Astrocyte of the spinal cord (primary cell): ENCODE data around the gene SAT2.
A peak's percentile ranks its signal among the peaks of the same experiment; 100 is the strongest.
"Not testable (repeated sequence)": the region's sequence is repeated elsewhere in the genome, so short reads cannot be mapped to it uniquely, and the experiment has no call there.

Experiments
- DNase-seq: peaks from one replicate; pipeline ENCODE4 v3.0.0; 2011; ENCODE audit warnings: low read depth, low spot score
- H3K4me3 ChIP-seq: 2 replicates; pipeline ENCODE4 v1.5.1; 2011; ENCODE audit warnings: low read depth, mild to moderate bottlenecking, low read length, moderate library complexity
- in situ Hi-C: cut with HindIII; loops from 2 replicates; pipeline ENCODE4 v1.10.0; 2017; ENCODE audit warnings: low sequenced_read_pairs
- TF ChIP-seq, protein P1 (sequence below): IDR thresholded peaks from 2 replicates; pipeline ENCODE4 v1.5.1; 2012; ENCODE audit warnings: low read depth, mild to moderate bottlenecking, low read length, inconsistent platforms

Gene SAT2

DNA sequence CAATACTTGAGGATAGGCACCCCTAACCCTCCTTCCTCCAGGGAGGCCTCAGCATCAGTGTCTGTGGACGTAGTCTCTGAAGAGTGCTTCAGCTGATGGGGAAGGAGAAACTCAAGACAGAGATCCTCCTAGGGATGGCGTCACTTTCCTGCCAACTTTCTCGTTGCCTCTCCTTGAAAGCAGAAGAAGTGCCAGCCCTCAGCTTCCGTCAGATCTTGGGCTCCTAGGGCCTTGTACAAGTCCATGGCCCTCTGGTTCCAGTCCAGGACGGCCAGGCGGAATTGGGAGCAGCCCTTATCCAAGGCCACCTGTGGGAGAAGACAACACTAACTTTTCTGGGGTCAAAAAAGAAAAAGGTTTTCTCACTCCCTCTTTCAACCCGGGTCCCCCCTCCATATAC, 1.3 kb downstream of the SAT2 start:
- in situ Hi-C loops, result no loop called here
- TF ChIP-seq, protein P1, sequence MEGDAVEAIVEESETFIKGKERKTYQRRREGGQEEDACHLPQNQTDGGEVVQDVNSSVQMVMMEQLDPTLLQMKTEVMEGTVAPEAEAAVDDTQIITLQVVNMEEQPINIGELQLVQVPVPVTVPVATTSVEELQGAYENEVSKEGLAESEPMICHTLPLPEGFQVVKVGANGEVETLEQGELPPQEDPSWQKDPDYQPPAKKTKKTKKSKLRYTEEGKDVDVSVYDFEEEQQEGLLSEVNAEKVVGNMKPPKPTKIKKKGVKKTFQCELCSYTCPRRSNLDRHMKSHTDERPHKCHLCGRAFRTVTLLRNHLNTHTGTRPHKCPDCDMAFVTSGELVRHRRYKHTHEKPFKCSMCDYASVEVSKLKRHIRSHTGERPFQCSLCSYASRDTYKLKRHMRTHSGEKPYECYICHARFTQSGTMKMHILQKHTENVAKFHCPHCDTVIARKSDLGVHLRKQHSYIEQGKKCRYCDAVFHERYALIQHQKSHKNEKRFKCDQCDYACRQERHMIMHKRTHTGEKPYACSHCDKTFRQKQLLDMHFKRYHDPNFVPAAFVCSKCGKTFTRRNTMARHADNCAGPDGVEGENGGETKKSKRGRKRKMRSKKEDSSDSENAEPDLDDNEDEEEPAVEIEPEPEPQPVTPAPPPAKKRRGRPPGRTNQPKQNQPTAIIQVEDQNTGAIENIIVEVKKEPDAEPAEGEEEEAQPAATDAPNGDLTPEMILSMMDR, result no peak
- H3K4me3 ChIP-seq, result no peak overlapping the region
- DNase-seq, result no peak

DNA sequence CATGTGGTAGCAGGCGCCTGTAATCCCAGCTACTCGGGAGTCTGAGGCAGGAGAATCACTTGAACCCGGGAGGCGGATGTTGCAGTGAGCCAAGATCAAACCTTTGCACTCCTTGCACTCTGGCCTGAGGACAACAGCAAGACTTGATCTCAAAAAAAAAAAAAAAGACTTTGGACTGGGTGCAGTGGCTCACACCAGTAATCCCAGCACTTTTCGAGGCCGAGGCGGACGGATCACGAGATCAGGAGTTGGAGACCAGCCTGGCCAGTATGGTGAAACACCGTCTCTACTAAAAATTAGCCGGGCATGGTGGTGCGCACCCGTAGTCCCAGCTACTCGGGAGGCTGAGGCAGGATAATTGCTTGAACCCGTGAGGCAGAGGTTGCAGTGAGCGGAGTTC, 1.9 kb downstream of the SAT2 start:
- H3K4me3 ChIP-seq, DNase-seq, in situ Hi-C loops: not testable (repeated sequence)

DNA sequence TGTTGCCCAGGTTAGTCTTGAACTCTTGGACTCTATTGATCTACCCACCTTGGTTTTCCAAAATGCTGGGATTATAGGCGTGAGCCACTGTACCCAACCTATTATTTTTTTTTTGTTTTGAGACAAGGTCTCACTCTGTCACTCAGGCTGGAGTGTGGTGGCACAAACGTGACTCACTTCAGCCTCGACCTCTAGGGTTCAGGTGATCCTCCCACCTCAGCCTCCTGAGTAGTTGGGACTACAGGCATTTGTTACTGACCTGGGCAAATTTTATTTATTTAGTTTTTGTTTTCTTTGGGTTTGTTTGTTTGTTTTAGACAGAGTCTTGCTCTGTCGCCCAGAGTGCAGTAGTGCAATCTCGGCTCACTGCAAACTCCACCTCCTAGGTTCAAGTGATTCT, 4.0 kb downstream of the SAT2 start:
- TF ChIP-seq, protein P1, result no peak
- no peak overlapping the region for H3K4me3 ChIP-seq
- no peak for DNase-seq
- in situ Hi-C loops, result no loop called here

DNA sequence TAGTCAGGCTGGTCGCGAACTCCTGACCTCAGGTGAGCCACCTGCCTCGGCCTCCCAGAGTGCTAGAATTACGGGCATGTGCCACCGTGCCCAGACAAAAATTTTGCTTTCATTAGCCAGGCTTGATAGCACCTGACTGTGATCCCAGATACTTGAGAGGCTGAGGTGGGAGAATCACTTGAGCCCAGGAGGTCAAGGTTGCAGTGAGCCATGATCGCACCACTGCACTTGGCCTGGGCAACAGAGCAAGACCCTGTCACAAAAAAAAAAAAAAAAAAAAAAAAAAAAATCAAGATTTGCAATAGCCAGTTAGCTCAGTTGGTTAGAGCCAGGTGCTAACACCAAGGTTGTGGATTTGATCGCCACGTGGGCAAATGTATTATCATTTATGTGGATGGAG, 6.8 kb downstream of the SAT2 start:
- TF ChIP-seq, protein P1, result no peak
- in situ Hi-C loops, result no loop called here
- no peak overlapping the region for H3K4me3 ChIP-seq
- DNase-seq, result no peak

DNA sequence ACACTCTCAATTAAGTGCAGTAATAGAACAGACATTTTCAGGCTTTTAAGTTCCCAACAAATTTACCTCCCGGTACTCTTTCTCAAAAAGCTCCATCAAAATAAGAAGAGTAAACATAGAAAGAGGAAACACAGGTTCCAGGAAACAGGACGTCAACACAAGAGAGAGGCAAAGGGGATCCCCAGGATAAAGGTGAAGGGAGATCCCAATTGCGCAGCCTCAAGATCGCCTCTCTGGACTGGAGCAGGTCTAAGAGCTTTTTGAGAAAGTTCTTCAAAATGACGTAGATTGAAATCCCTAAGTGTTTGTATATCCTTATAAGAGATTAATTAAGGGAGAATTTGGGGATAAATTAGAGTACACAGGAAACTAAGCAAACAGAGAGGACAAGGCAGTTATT, 9.0 kb downstream of the SAT2 start:
- in situ Hi-C loops, result no loop called here
- TF ChIP-seq, protein P1, result no peak
- no peak for DNase-seq
- no peak overlapping the region for H3K4me3 ChIP-seq

DNA sequence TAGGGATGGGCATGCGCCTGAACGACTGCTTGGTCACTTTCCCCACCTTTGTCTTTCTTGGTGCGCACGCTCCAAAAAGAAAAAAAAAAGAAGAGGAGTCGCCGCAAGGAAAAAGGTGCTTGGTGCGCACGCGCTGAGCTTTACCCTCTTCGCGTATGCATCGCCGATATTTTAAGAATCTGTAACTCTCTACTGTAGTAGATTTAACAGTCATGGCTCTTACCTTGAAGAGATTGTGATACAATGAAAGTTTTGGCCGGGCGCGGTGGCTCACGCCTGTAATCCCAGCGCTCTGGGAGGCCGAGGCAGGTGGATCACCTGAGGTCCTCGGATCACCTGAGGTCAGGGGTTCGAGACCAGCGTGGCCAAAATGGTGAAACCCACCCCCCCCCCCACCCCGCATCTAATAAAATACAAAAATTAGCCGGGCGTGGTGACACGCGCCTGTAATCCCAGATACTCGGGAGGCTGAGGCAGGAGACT, 12.3 kb downstream of the SAT2 start:
- in situ Hi-C loops, result no loop called here
- H3K4me3 ChIP-seq, result peak overlapping the region; percentile 44
- TF ChIP-seq, protein P1, result no peak
- no peak for DNase-seq

DNA sequence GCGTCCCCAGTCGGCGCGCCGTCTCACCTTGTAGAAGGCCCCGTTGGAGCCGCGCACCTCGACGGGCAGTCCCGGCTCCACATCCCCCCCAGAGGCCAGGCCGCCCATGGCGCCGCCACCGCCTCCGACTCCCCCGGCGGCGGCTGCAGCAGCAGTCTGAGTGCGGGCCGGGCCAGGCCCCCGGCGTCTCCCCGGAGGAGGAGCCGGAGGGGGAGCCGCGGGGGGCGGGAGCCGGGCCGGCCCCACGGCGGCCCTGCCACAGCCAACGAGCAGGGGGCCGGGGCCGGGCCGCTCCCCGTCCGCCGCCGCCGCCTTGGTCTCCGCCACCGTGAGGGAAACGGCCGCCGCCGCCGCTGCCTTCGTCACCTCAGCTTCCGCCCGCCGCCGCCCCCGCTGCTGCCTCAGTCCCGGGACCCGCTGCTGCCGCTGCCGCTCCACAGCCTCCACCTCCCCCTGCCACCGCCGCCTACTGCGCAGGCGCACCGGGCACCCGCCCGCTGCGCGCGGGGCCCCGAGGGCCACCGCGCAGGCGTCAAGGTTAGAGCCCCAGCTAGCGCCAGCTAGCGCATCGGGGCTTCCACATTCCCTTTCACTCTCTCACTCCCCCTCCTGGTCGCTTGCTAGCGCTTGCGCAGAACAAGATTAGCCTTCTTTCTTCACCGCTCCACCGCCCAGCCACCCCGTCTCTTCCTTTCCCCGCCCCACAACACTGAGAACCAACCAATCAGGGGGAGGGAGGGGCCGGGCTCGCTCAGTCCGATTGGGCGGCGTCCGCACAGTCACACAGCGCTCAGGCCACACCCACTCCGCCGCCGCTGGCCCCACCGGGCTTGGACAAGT, 13.0 kb downstream of the SAT2 start, which contains the start of gene FXR2:
Gene FXR2 (minus strand): TSS at position 473 of the 840 bp plus-strand sequence. CDS start 365 bp downstream, at position 108.
- H3K4me3 ChIP-seq, result peak within 1 kb of the TSS; percentile 89
- TF ChIP-seq, protein P1, result peak; percentile 64
- in situ Hi-C loops, result no loop called here
- DNase-seq, result peak; percentile 100
